GM18511 (cell line): ENCODE results near the gene TSPAN31.

Experiments used
- ATAC-seq: cut with Tn5 transposase; IDR thresholded peaks from one replicate; pipeline ENCODE4 v1.9.1; 2021; ENCODE audit warnings: mild to moderate bottlenecking, moderate library complexity; ENCODE audit not compliant: unreplicated experiment

TSPAN31 gene

DNA sequence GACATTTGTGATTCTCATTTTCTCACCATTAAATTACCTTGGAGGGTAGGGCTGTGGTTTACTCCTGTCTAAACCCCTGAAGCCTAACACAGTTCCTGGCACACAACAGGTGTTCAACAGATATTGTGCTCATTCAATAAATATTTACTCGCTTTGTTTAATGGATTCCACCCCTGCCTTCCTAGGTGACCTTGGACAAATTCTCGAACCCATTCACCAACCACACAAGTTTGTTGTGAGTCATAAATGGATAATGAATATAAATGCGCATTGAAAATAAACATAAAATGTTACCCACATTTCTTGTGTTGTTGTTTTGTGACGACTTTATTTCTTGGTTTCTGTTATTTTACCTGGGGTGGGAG, 37.4 kb downstream of the TSPAN31 start:
- peak; percentile 23 for ATAC-seq

DNA sequence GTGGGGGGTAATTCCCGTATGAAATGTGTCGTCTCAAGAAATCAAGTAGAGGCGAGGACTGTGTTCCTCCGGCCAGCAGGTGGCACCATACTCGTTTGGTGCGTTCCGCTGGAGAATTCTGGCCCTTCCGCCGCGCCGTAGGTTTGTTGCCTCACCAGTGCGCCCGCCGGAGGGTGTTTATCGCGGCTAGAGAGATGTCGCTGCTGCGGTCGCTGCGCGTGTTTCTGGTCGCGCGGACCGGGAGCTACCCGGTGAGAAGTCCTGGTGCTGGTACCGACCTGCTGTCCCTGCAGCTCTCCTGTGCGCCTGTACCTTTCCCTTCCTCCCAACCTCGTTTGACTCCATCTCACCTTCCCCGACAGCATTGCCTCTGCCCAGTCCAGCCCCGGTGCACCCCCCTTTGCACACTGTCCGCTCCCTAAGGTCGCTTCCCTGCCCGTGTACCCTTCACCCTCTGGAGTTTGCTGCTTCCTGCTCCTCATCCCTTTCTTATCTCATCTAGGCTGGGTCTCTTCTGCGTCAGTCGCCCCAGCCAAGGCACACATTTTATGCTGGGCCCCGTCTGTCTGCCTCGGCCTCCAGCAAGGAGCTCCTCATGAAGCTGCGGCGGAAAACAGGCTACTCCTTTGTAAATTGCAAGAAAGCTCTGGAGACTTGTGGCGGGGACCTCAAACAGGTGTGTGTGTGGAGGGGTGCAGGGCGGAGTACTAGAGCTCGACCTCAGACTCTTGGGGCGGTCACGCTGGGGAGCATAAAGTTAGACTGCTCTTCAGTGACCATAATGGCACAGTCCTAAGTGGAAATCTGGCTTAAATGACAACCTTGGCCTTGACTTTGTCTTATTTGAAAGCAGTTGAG, 38.0 kb downstream of the TSPAN31 start, which contains the start of gene TSFM:
Gene TSFM, plus strand, starts transcription at position 180 of the 858 bp plus-strand sequence. Its CDS starts 15 bp downstream, at position 195.
- peak; percentile 92 for ATAC-seq

DNA sequence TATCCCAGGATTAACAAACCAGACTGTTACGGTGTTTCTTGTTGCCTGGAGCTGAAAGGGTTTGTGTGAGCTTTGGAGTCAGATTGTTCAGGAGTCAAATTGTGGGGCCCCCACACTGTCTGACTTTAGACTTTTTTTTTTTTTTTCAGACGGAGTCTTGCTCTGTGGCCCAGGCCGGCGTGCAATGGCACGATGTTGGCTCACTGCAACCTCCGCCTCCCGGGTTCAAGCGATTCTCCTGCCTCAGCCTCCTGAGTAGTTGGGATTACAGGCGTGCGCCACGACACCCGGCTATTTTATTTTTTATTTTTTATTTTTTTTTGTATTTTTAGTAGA, 38.6 kb downstream of the TSPAN31 start:
- no peak for ATAC-seq

DNA sequence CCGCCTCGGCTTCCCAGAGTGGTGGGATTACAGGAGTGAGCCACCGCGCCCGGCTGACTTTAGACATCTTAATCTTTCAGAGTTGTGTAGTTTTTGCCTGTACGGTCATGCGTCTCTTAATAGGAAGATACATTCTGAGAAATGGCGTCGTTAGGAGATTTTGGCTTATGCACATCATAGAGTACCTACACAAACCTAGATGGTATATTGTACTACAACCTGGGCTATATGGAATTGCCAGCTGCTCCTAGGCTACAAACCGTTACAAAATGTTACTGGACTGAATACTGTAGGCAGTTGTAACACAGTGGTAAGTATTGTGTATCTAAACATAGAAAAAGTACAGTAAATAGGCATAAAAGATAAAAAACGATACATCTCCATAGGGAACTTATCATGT, 39.0 kb downstream of the TSPAN31 start:
- ATAC-seq = no peak

DNA sequence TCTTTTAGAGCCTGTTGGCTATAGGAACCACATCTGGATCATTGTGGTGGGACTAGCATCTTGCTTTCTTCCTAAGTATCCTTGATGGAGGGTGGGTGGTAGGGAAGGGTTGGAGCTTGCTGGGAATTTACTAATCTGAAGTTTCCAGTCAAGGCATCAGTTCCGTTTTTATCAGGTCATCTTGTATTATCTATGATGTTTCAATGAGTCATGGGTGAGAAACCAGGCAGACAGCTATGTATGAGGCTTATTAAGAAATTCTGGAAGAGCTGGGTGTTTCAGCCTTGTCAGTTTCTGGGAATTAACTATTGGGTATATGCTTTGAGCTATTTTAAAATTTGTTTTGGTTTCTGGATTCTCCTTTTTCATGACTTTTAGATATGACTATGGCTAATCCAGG, 49.1 kb downstream of the TSPAN31 start:
- ATAC-seq = no peak

DNA sequence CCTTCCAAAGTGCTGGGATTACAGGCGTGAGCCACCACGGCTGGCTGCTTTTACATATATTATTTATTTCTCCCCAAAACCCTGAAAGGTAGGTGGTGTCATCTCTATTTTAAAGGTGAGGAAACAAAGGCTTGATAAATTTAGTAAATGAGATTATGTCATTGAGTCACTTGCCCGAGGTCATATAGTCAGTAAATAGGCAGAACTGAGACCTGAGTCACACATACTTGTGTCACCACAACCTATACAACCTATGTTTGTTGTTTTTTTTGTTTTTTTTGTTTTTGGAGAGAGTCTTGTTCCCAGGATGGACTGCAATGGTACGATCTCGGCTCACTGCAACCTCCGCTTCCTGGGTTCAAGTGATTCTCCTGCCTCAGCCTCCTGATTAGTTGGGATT, 50.5 kb downstream of the TSPAN31 start:
- ATAC-seq = no peak

DNA sequence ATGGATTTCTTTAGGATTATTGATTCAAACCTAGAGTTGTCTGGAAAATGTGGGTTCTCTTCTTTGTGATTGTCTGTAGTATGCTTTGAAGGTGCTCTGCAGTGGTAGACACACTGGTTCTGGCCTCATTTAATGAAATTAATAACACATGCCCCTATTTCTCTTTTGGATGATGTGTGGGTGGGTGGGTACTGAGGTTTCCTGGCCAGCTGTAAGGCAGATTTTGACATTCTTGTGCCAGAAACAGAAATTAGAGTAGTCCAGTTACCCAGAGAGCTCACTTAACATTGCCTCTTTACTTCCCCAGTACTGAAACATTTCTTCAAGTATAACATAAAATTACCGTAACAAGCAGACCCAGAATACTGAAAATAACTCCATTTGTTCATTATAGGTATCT, 52.2 kb downstream of the TSPAN31 start:
- ATAC-seq = no peak

DNA sequence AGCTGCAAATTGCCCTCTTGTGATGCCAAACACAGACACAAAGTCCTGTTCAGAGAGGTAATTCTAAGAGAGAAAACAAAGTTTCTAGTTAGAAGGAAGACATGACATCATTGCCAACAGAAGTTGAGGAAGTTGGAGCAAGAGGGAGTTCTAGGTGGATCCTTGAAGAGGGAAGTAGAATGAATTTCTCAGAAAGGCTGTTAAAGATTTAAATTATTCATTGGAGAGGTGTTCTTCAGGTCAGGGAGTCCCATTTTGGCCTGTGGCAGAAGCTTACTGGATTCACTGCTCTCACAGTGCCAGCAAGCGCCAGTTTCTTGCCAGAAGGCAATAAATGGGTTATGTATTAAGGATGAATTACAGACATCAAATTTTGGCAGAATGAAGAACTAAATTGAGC, 53.1 kb downstream of the TSPAN31 start:
- ATAC-seq = no peak
